ENCODE results near the gene MAN1A2. TPM values are rescaled to one million over a fixed set of nuclear protein-coding genes. Genes with fewer than 3 reads are reported as not detected.

Gene MAN1A2
- total RNA-seq, 2 donors from 2014 or later, result 43.8 to 63.6 TPM

GRCh38 chr1:117401761-117402160, 34.5 kb downstream of the MAN1A2 start:
- no peak overlapping the region for H3K4me3 ChIP-seq
- H3K4me1 ChIP-seq (replicated peaks), result no peaks in the 10 kb centered on the region
- DNase-seq (ENCODE audit: low spot score), result no peak
- H3K27ac ChIP-seq, result no peak overlapping the region
- no peaks in the 10 kb centered on the region for H3K36me3 ChIP-seq
- intact Hi-C loops (cut with DNase I), result no loop called here
- no peaks in the 10 kb centered on the region for H3K27me3 ChIP-seq (replicated peaks; ENCODE audit: insufficient read depth)
- TF ChIP-seq POLR2AphosphoS5 (IDR thresholded peaks at IDR 0.05) (no peak), POLR2A (IDR thresholded peaks at IDR 0.05) (no peak)
- TF ChIP-seq, protein P1, sequence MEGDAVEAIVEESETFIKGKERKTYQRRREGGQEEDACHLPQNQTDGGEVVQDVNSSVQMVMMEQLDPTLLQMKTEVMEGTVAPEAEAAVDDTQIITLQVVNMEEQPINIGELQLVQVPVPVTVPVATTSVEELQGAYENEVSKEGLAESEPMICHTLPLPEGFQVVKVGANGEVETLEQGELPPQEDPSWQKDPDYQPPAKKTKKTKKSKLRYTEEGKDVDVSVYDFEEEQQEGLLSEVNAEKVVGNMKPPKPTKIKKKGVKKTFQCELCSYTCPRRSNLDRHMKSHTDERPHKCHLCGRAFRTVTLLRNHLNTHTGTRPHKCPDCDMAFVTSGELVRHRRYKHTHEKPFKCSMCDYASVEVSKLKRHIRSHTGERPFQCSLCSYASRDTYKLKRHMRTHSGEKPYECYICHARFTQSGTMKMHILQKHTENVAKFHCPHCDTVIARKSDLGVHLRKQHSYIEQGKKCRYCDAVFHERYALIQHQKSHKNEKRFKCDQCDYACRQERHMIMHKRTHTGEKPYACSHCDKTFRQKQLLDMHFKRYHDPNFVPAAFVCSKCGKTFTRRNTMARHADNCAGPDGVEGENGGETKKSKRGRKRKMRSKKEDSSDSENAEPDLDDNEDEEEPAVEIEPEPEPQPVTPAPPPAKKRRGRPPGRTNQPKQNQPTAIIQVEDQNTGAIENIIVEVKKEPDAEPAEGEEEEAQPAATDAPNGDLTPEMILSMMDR (IDR thresholded peaks at IDR 0.05), result no peak
- no peaks in the 10 kb centered on the region for H3K9me3 ChIP-seq

GRCh38 chr1:117403597-117403996, 36.3 kb downstream of the MAN1A2 start:
- Histone ChIP-seq H3K4me3 (no peak overlapping the region), H3K4me1 (replicated peaks) (no peaks in the 10 kb centered on the region), H3K27me3 (replicated peaks; ENCODE audit: insufficient read depth) (no peaks in the 10 kb centered on the region), H3K27ac (no peak overlapping the region), H3K36me3 (no peaks in the 10 kb centered on the region), H3K9me3 (no peaks in the 10 kb centered on the region)
- intact Hi-C loops (cut with DNase I), result no loop called here
- no peak for DNase-seq (ENCODE audit: low spot score)
- WGBS, result 97% methylated on average over 3 of the region's 3 CpGs
- TF ChIP-seq POLR2A (IDR thresholded peaks at IDR 0.05) (no peak), POLR2AphosphoS5 (IDR thresholded peaks at IDR 0.05) (no peak)
- TF ChIP-seq, protein P1 (IDR thresholded peaks at IDR 0.05), result no peak

DNA sequence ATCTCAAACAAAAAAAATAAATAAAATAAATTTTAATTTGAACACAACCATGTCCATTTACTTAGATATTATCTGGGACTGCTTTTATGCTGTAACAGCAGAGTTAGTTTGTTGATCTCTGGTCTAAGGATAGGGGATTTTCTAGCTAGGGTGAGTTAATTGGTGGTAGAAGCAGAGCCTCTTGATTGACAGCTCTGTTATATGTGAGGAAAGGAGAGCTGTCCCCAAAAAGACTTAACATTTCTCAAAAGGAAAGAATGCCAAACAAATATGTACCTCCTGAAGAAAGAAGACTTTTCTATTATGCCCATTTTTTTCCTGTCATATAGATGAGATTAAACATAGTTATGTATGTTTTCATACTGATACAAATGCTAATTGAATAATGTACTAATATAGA, 37.8 kb downstream of the MAN1A2 start:
- no peak overlapping the region for H3K4me3 ChIP-seq
- H3K27me3 ChIP-seq (replicated peaks; ENCODE audit: insufficient read depth), result no peaks in the 10 kb centered on the region
- DNase-seq (ENCODE audit: low spot score), result no peak
- no peak overlapping the region for H3K27ac ChIP-seq
- TF ChIP-seq POLR2A (IDR thresholded peaks at IDR 0.05) (no peak), POLR2AphosphoS5 (IDR thresholded peaks at IDR 0.05) (peak; percentile 16)
- TF ChIP-seq, protein P1 (IDR thresholded peaks at IDR 0.05), result no peak
- no peaks in the 10 kb centered on the region for H3K36me3 ChIP-seq
- intact Hi-C loops (cut with DNase I), result no loop called here
- no peaks in the 10 kb centered on the region for H3K4me1 ChIP-seq (replicated peaks)
- no peaks in the 10 kb centered on the region for H3K9me3 ChIP-seq

- Histone ChIP-seq H3K4me1 (replicated peaks) (no peaks in the 10 kb centered on the region), H3K27ac (no peak overlapping the region), H3K27me3 (replicated peaks; ENCODE audit: insufficient read depth) (no peaks in the 10 kb centered on the region), H3K9me3 (no peaks in the 10 kb centered on the region), H3K4me3 (no peak overlapping the region), H3K36me3 (no peaks in the 10 kb centered on the region)
- intact Hi-C loops (cut with DNase I), result no loop called here
- no peak for TF ChIP-seq POLR2A (IDR thresholded peaks at IDR 0.05)
- TF ChIP-seq, protein P1 (IDR thresholded peaks at IDR 0.05), result no peak
- TF ChIP-seq POLR2AphosphoS5 (IDR thresholded peaks at IDR 0.05), result no peak
- DNase-seq (ENCODE audit: low spot score), result no peak
Observed at GRCh38 chr1:117412472-117412871, 45.2 kb downstream of the MAN1A2 start.

GRCh38 chr1:117413412-117413811, 46.2 kb downstream of the MAN1A2 start:
- Histone ChIP-seq H3K4me3 (no peak overlapping the region), H3K36me3 (no peaks in the 10 kb centered on the region), H3K9me3 (no peaks in the 10 kb centered on the region), H3K4me1 (replicated peaks) (no peaks in the 10 kb centered on the region), H3K27ac (no peak overlapping the region), H3K27me3 (replicated peaks; ENCODE audit: insufficient read depth) (no peaks in the 10 kb centered on the region)
- intact Hi-C loops (cut with DNase I), result no loop called here
- no peak for DNase-seq (ENCODE audit: low spot score)
- no peak for TF ChIP-seq POLR2AphosphoS5 (IDR thresholded peaks at IDR 0.05)
- no peak for TF ChIP-seq POLR2A (IDR thresholded peaks at IDR 0.05)
- TF ChIP-seq, protein P1 (IDR thresholded peaks at IDR 0.05), result no peak
- 91% methylated on average over 3 of the region's 3 CpGs for WGBS

All from prostate gland (tissue), 2 donors.